Measurements from ENCODE around the gene MRPS9. TPM values are rescaled to one million over a fixed set of nuclear protein-coding genes. Genes with fewer than 3 reads are reported as not detected.

MRPS9 gene
- total RNA-seq, 2 experiments from 2014 or later: 7.3 to 9.2 TPM

DNA sequence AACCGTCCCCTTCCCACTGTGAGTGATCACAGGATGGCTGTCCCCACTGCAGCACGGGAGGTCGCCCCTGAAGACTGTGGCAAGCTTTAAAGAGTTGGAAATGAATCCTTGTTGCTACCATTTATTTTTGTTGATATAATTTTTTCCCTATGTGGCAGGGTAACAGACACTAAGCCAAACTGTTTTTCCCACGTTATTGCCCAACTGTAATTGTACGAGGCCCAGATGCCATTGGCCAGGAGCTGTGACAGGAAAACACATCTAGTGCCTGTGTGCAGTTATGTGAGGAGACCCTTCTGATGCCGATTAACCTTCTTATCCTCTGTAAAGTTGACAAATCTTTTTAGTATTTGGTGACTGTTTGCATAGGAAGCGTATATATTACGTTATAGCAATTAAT, 44.2 kb downstream of the MRPS9 start:
- Histone ChIP-seq H3K9me3 (ENCODE audit: control insufficient read depth in 1 of 2, insufficient read depth in 1 of 2, low read length in 2 of 2) (no peaks in the 10 kb centered on the region), H3K4me1 (ENCODE audit: insufficient read depth, low read length) (no peaks in the 10 kb centered on the region), H3K36me3 (ENCODE audit: insufficient read depth, low read length) (peaks cover 6% of the 10 kb centered on the region), H3K27ac (ENCODE audit: low read depth in 1 of 2, low read length in 2 of 2) (no peak overlapping the region), H3K27me3 (ENCODE audit: control insufficient read depth in 1 of 2, insufficient read depth in 2 of 2, low read length in 2 of 2) (no peaks in the 10 kb centered on the region), H3K4me3 (ENCODE audit: low read length) (no peak overlapping the region)
- ChIA-PET POLR2A (no interaction called here), CTCF (interaction anchor here (1.5 kb wide), 1 partner anchor 11 kb away, joined by 4 read pairs; no protein-coding TSS in a partner anchor)
- no peak for DNase-seq
- no peak overlapping the region for H3K4me3 Mint-ChIP-seq
- H3K4me1 Mint-ChIP-seq (ENCODE audit: low read depth): peaks cover 11% of the 10 kb centered on the region
- no peaks in the 10 kb centered on the region for H3K9me3 Mint-ChIP-seq
- intact Hi-C loops (cut with DNase I, micrococcal nuclease): no loop called here
- no peaks in the 10 kb centered on the region for H3K27me3 Mint-ChIP-seq
- TF ChIP-seq, protein P1, sequence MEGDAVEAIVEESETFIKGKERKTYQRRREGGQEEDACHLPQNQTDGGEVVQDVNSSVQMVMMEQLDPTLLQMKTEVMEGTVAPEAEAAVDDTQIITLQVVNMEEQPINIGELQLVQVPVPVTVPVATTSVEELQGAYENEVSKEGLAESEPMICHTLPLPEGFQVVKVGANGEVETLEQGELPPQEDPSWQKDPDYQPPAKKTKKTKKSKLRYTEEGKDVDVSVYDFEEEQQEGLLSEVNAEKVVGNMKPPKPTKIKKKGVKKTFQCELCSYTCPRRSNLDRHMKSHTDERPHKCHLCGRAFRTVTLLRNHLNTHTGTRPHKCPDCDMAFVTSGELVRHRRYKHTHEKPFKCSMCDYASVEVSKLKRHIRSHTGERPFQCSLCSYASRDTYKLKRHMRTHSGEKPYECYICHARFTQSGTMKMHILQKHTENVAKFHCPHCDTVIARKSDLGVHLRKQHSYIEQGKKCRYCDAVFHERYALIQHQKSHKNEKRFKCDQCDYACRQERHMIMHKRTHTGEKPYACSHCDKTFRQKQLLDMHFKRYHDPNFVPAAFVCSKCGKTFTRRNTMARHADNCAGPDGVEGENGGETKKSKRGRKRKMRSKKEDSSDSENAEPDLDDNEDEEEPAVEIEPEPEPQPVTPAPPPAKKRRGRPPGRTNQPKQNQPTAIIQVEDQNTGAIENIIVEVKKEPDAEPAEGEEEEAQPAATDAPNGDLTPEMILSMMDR (IDR thresholded peaks at IDR 0.05): no peak
- no peak for ATAC-seq (ENCODE audit: poor library complexity)
- H3K27ac Mint-ChIP-seq: no peak overlapping the region
- peaks cover 51% of the 10 kb centered on the region for H3K36me3 Mint-ChIP-seq (ENCODE audit: low read depth)

DNA sequence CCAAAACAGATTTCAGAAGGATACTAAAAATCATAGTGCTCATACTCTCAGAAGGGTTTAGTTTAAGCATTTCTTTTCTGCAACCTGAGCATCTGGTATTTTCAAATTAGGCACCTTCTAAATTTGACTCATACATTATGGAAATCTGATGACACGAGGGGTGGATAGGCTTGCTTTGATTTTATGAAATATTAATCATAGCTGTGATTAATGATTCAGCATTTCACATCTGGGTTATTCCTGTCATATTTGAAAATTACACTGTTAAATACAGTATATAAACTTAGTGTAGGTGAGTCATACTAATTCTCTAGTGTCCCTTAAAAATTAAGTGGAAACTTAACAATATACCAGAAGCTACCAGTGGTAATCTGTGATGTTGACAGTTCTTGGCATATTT, 47.7 kb downstream of the MRPS9 start:
- ChIA-PET POLR2A (no interaction called here), CTCF (no interaction called here)
- peaks cover 11% of the 10 kb centered on the region for H3K36me3 ChIP-seq (ENCODE audit: insufficient read depth, low read length)
- no peak overlapping the region for H3K4me3 ChIP-seq (ENCODE audit: low read length)
- H3K27me3 ChIP-seq (ENCODE audit: control insufficient read depth in 1 of 2, insufficient read depth in 2 of 2, low read length in 2 of 2): no peaks in the 10 kb centered on the region
- ATAC-seq (ENCODE audit: poor library complexity) (no peak), DNase-seq (no peak)
- TF ChIP-seq, protein P1 (IDR thresholded peaks at IDR 0.05): no peak
- H3K4me3 Mint-ChIP-seq: no peak overlapping the region
- H3K27me3 Mint-ChIP-seq: no peaks in the 10 kb centered on the region
- H3K9me3 ChIP-seq (ENCODE audit: control insufficient read depth in 1 of 2, insufficient read depth in 1 of 2, low read length in 2 of 2): no peaks in the 10 kb centered on the region
- H3K27ac Mint-ChIP-seq: no peak overlapping the region
- no peak overlapping the region for H3K27ac ChIP-seq (ENCODE audit: low read depth in 1 of 2, low read length in 2 of 2)
- intact Hi-C loops (cut with DNase I, micrococcal nuclease): no loop called here
- peaks cover 19% of the 10 kb centered on the region for H3K4me1 Mint-ChIP-seq (ENCODE audit: low read depth)
- H3K36me3 Mint-ChIP-seq (ENCODE audit: low read depth): peaks cover 37% of the 10 kb centered on the region
- H3K4me1 ChIP-seq (ENCODE audit: insufficient read depth, low read length): no peaks in the 10 kb centered on the region
- no peaks in the 10 kb centered on the region for H3K9me3 Mint-ChIP-seq

DNA sequence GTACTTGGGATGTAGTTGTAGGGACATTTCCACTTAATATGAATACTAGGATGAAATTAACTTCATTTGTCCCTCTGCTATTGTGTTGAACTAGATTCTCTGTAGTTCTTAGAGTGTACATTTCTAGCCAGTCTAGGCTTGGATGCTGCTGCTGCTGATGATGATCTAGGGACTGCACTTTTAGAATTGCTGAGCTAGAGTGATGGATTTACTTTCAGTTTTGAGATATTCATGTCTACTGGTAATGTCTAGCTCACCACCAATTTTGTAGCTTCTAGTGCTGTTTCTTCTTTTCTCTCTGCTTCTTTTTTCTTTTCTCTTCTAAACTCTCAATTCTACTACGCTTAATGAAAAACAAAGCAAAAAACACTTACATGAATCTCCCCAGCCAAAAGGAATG, 49.4 kb downstream of the MRPS9 start:
- TF ChIP-seq, protein P1 (IDR thresholded peaks at IDR 0.05): no peak
- peaks cover 10% of the 10 kb centered on the region for H3K36me3 ChIP-seq (ENCODE audit: insufficient read depth, low read length)
- intact Hi-C loops (cut with DNase I, micrococcal nuclease): no loop called here
- no peaks in the 10 kb centered on the region for H3K27me3 Mint-ChIP-seq
- H3K4me1 Mint-ChIP-seq (ENCODE audit: low read depth): peaks cover 19% of the 10 kb centered on the region
- no peak overlapping the region for H3K4me3 Mint-ChIP-seq
- no peaks in the 10 kb centered on the region for H3K9me3 ChIP-seq (ENCODE audit: control insufficient read depth in 1 of 2, insufficient read depth in 1 of 2, low read length in 2 of 2)
- no peaks in the 10 kb centered on the region for H3K4me1 ChIP-seq (ENCODE audit: insufficient read depth, low read length)
- ATAC-seq (ENCODE audit: poor library complexity) (no peak), DNase-seq (no peak)
- ChIA-PET POLR2A (no interaction called here), CTCF (no interaction called here)
- H3K27me3 ChIP-seq (ENCODE audit: control insufficient read depth in 1 of 2, insufficient read depth in 2 of 2, low read length in 2 of 2): no peaks in the 10 kb centered on the region
- H3K27ac ChIP-seq (ENCODE audit: low read depth in 1 of 2, low read length in 2 of 2): no peak overlapping the region
- H3K4me3 ChIP-seq (ENCODE audit: low read length): no peak overlapping the region
- peaks cover 32% of the 10 kb centered on the region for H3K36me3 Mint-ChIP-seq (ENCODE audit: low read depth)
- no peak overlapping the region for H3K27ac Mint-ChIP-seq
- no peaks in the 10 kb centered on the region for H3K9me3 Mint-ChIP-seq

All from CD4-positive, alpha-beta T cell (primary cell).